A549 (cell line): ENCODE measurements around the gene POLD2.

ENCODE experiments used
- CBX2 ChIP-seq: fragments of 200-600 bp; sonication (generic); IDR thresholded peaks from 2 replicates; pipeline ENCODE4 v1.6.1; 2016; ENCODE audit warnings: low read depth, mild to moderate bottlenecking, borderline replicate concordance
- CEBPB ChIP-seq, 2 experiments: fragments of >200 bp in 1 of 2; sonication (Bioruptor Twin) in 1 of 2; formaldehyde crosslinking in 1 of 2; IDR thresholded peaks; 2 replicates each; pipeline ENCODE4 v1.6.1; 2012 to 2016
- CTCF ChIP-seq: fragments of >200 bp; sonication (Bioruptor Twin); formaldehyde crosslinking; IDR thresholded peaks from 3 replicates; pipeline ENCODE4 v1.5.1; 2016
- E2F6 ChIP-seq: IDR thresholded peaks from 2 replicates; pipeline ENCODE4 v1.6.1; 2012; ENCODE audit warnings: low read depth, borderline replicate concordance
- ELK1 ChIP-seq: fragments of 150-350 bp; IDR thresholded peaks from 2 replicates; pipeline ENCODE4 v1.6.1; 2014; ENCODE audit warnings: low read depth, mild to moderate bottlenecking, low read length
- JUN ChIP-seq, 2 experiments: fragments of >200 bp; sonication (Bioruptor Twin); formaldehyde crosslinking; IDR thresholded peaks; 2 replicates in 1 of 2; 3 replicates in 1 of 2; pipeline ENCODE4 v1.6.1; 2016 to 2017
- MAFK ChIP-seq: fragments of 450-650 bp; IDR thresholded peaks from 2 replicates; pipeline ENCODE4 v1.6.1; 2014; ENCODE audit not compliant: partially characterized antibody
- MAX ChIP-seq: IDR thresholded peaks from 2 replicates; pipeline ENCODE4 v1.6.1; 2012
- NFE2L2 ChIP-seq: fragments of 150-350 bp; conservative IDR thresholded peaks from 2 replicates; pipeline ENCODE4 v1.6.1; 2014; ENCODE audit warnings: low read length
- PBX3 ChIP-seq: IDR thresholded peaks from 2 replicates; pipeline ENCODE4 v1.6.1; 2012
- PHF8 ChIP-seq: fragments of 200-600 bp; sonication (generic); IDR thresholded peaks from 2 replicates; pipeline ENCODE4 v1.6.1; 2016; ENCODE audit warnings: low read depth, mild to moderate bottlenecking, antibody characterized with exemption, moderate library complexity, borderline replicate concordance
- POLR2A ChIP-seq: IDR thresholded peaks from 2 replicates; pipeline ENCODE4 v1.6.1; 2012; ENCODE audit warnings: mild to moderate bottlenecking, low read length
- USF2 ChIP-seq: fragments of 450-650 bp; IDR thresholded peaks from 2 replicates; pipeline ENCODE4 v1.6.1; 2014; ENCODE audit warnings: antibody characterized with exemption

- TF ChIP-seq POLR2A (no peak), PHF8 (no peak), JUN (IDR thresholded peaks at IDR 0.05) (no peak), NFE2L2 (no peak), CEBPB (IDR thresholded peaks at IDR 0.05) (no peak), CTCF (no peak), ELK1 (no peak), MAX (no peak), MAFK (no peak), PBX3 (no peak), CBX2 (no peak), USF2 (no peak), E2F6 (no peak)
These were observed 15.2 kb downstream of the POLD2 start for GRCh38 chr7:44107961-44108767.
